Karpas-422 (cell line): ENCODE results near the gene PRR5. TPM values are rescaled to one million over a fixed set of nuclear protein-coding genes. Genes with fewer than 3 reads are reported as not detected.

Experiments
- DNase-seq: peaks from one replicate; pipeline ENCODE4 v3.0.0-alpha.2; 2015
- H2AFZ ChIP-seq: fragments of 200-600 bp; sonication (generic); 2 replicates; pipeline ENCODE4 v1.6.1; 2014; ENCODE audit warnings: antibody characterized with exemption, low read length, mixed read lengths
- H3K27ac ChIP-seq: fragments of 200-600 bp; sonication (generic); 2 replicates; pipeline ENCODE4 v1.5.1; 2014; ENCODE audit warnings: mild to moderate bottlenecking, low read length, moderate library complexity
- H3K27me3 ChIP-seq: fragments of 200-600 bp; sonication (generic); 2 replicates; pipeline ENCODE4 v1.6.1; 2014; ENCODE audit warnings: low read length, mixed read lengths
- H3K36me3 ChIP-seq: fragments of 200-600 bp; sonication (generic); 2 replicates; pipeline ENCODE4 v1.6.1; 2014; ENCODE audit warnings: low read length, mixed read lengths; ENCODE audit not compliant: insufficient read depth
- H3K4me1 ChIP-seq: fragments of 200-600 bp; sonication (generic); 2 replicates; pipeline ENCODE4 v1.6.1; 2014; ENCODE audit warnings: mild to moderate bottlenecking, low read length, mixed read lengths
- H3K4me2 ChIP-seq: fragments of 200-600 bp; sonication (generic); 2 replicates; pipeline ENCODE4 v1.6.1; 2014; ENCODE audit warnings: low read length, low read depth, mild to moderate bottlenecking; ENCODE audit not compliant: poor library complexity, severe bottlenecking
- H3K4me3 ChIP-seq: fragments of 200-600 bp; sonication (generic); 2 replicates; pipeline ENCODE4 v1.5.1; 2014; ENCODE audit warnings: mild to moderate bottlenecking, antibody characterized with exemption, low read length, mixed read lengths
- H3K79me2 ChIP-seq: fragments of 200-600 bp; sonication (generic); 2 replicates; pipeline ENCODE4 v1.6.1; 2014; ENCODE audit warnings: mild to moderate bottlenecking, low read length, mixed read lengths
- H3K9ac ChIP-seq: fragments of 200-600 bp; sonication (generic); 2 replicates; pipeline ENCODE4 v1.6.0; 2014; ENCODE audit warnings: low read length
- H3K9me2 ChIP-seq: fragments of 200-600 bp; sonication (generic), shearing (Covaris generic); replicated peaks from 2 replicates; pipeline ENCODE4 v1.6.0; 2014; ENCODE audit warnings: mild to moderate bottlenecking, low read length, moderate library complexity; ENCODE audit not compliant: insufficient read depth
- H3K9me3 ChIP-seq: fragments of 300-700, 200-600 bp; sonication (generic); 2 replicates; pipeline ENCODE4 v1.6.1; 2014; ENCODE audit warnings: low read length, mixed read lengths
- H4K20me1 ChIP-seq: fragments of 200-600 bp; sonication (generic); 2 replicates; pipeline ENCODE4 v1.6.1; 2014; ENCODE audit warnings: mild to moderate bottlenecking, antibody characterized with exemption, low read length, low read depth; ENCODE audit not compliant: insufficient read depth
- total RNA-seq: library from RNA; depleted of rRNA; stranded (reverse); fragments of >200 nt; shearing (Covaris generic); gene quantifications from 2 replicates; pipeline ENCODE4 v1.2.3, GENCODE V29; 2014; ENCODE audit warnings: low replicate concordance

Gene PRR5
- total RNA-seq, 1 experiment from 2014 or later, result not detected

DNA sequence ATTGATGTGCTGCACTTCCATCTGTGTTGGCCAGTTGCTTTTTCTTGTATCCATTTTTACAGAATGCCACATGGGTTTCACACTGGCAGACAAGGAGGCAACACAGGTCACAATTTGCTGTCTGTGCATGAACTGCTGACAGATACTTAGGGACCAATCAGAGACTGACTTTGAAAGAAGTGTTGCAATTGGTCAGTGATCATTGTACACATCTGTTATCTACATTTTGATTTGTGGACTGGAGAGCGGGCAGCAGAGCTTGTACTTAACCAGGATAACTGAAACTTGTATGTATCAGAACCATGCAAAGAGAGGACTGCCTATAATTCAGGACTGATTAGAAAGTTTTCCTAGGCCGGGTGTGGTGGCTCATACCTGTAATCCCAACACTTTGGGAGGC is 21.8 kb downstream of the PRR5 start:
- no peak overlapping the region for H3K9ac ChIP-seq
- H3K4me2 ChIP-seq, result no peak overlapping the region
- no peaks in the 10 kb centered on the region for H3K36me3 ChIP-seq

DNA sequence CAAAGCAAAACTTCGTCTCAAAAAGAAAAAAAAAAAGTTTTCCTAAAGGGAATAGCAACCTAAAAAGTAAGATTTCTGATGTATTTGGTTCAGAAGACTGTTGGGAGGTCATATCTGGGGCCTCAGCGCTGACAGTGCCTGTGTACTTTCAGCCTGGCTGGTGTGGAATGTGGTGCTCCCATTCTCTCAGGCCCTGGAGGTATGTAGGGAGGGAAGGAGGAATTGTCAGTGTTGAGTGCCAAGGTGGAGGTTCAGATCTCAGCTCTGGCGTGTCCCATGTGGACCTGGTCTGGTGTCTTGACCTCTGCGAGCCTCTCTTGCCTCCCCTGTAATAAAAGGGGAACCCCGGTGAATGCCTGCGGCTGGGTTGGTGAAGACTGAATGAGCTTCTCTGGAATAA is 22.4 kb downstream of the PRR5 start:
- no peaks in the 10 kb centered on the region for H3K36me3 ChIP-seq
- H3K9me3 ChIP-seq, result no peaks in the 10 kb centered on the region
- no peaks in the 10 kb centered on the region for H3K79me2 ChIP-seq
- H3K9me2 ChIP-seq, result no peaks in the 10 kb centered on the region
- peaks cover 5% of the 10 kb centered on the region; the same call in 1 of the 2 replicates for H3K4me1 ChIP-seq
- H3K27me3 ChIP-seq, result no peaks in the 10 kb centered on the region
- H3K9ac ChIP-seq, result no peak overlapping the region
- H2AFZ ChIP-seq, result no peak overlapping the region
- DNase-seq, result no peak
- H4K20me1 ChIP-seq, result no peaks in the 10 kb centered on the region
- H3K4me2 ChIP-seq, result no peak overlapping the region
- H3K4me3 ChIP-seq, result no peak overlapping the region
- H3K27ac ChIP-seq, result no peak overlapping the region

More for the DNA sequence above, 21.8 kb downstream of the PRR5 start:
- H3K79me2 ChIP-seq, result no peaks in the 10 kb centered on the region
- no peak overlapping the region for H3K27ac ChIP-seq
- no peaks in the 10 kb centered on the region for H3K27me3 ChIP-seq
- H3K4me1 ChIP-seq, result peaks cover 5% of the 10 kb centered on the region; the same call in 1 of the 2 replicates
- DNase-seq, result peak; percentile 90
- no peak overlapping the region for H3K4me3 ChIP-seq
- H3K9me3 ChIP-seq, result no peaks in the 10 kb centered on the region
- H4K20me1 ChIP-seq, result no peaks in the 10 kb centered on the region
- H3K9me2 ChIP-seq, result no peaks in the 10 kb centered on the region
- H2AFZ ChIP-seq, result no peak overlapping the region

DNA sequence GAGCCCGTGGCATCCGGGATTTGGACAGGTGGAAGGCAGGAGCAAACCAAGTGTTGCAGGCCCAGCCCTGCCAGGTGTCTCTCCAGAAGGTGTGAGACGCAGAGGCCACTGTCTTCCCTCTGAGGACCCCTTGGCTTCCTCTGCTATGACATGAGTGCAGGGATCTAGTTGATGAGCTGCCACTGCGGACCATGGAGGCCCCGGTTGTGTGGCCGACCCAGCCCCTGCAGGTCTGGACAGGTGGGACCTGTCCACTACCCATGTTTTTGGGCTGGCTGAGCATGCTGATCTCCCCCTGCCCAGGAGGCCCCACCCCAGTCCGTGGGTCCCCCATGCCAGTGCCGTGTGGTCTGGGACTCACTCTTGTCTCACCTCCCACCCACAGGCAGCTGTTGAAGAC is 22.9 kb downstream of the PRR5 start:
- Histone ChIP-seq H4K20me1 (no peaks in the 10 kb centered on the region), H3K36me3 (no peaks in the 10 kb centered on the region)

DNA sequence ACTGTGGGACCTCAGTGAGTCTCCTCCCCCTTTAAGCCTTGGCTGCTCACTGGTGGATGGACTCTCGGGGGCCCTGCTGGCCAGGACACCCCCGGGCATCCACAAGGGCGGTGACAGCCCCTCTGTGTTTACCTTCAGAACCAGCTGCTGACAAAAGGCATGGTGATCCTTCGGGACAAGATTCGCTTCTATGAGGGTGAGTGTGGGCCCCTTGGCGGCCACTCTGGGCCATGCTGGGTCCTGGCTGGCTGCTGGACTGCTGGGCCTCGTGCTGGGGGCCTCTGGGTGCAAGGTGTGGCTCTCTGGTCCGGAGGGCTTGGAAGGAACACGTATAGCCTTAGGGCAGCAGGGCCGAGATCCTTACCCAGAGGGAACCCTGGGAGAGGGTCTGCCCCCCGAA is 24.4 kb downstream of the PRR5 start:
- no peaks in the 10 kb centered on the region for H3K9me3 ChIP-seq
- H3K9ac ChIP-seq, result no peak overlapping the region
- H3K27ac ChIP-seq, result no peak overlapping the region
- H2AFZ ChIP-seq, result no peak overlapping the region
- no peaks in the 10 kb centered on the region for H3K36me3 ChIP-seq
- no peaks in the 10 kb centered on the region for H3K4me1 ChIP-seq
- H3K27me3 ChIP-seq, result no peaks in the 10 kb centered on the region
- no peak overlapping the region for H3K4me3 ChIP-seq
- no peak for DNase-seq
- no peaks in the 10 kb centered on the region for H3K79me2 ChIP-seq
- no peak overlapping the region for H3K4me2 ChIP-seq
- no peaks in the 10 kb centered on the region for H3K9me2 ChIP-seq
- no peaks in the 10 kb centered on the region for H4K20me1 ChIP-seq

More for the DNA sequence above, 22.9 kb downstream of the PRR5 start:
- Histone ChIP-seq H3K4me2 (no peak overlapping the region), H3K9me3 (no peaks in the 10 kb centered on the region), H3K4me1 (peaks cover 5% of the 10 kb centered on the region; the same call in 1 of the 2 replicates), H2AFZ (no peak overlapping the region), H3K27me3 (no peaks in the 10 kb centered on the region), H3K79me2 (no peaks in the 10 kb centered on the region), H3K9ac (no peak overlapping the region), H3K9me2 (no peaks in the 10 kb centered on the region), H3K27ac (no peak overlapping the region), H3K4me3 (no peak overlapping the region)
- DNase-seq, result no peak

DNA sequence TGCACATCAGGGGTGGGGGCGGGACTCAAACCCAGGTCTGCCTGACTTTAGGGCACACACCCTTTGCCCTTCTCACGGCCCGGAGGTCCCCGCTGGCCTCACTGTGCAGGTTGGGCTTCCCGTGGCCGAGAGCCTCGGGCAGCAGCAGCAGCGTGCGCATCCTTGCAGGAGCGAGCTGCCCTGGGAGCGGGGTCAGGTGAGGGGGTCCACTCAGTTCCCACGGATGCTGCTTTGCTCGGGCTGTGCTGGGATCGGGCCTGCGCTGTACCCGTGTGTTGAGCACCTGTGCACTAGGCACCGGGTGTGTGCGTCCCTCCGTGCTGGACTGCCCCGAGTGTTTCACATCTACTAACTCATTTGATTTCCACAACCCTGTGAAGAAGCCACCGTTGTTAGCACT is 25.1 kb downstream of the PRR5 start:
- H3K9ac ChIP-seq, result no peak overlapping the region
- H2AFZ ChIP-seq, result no peak overlapping the region
- no peaks in the 10 kb centered on the region for H3K9me2 ChIP-seq
- no peak overlapping the region for H3K4me2 ChIP-seq
- no peak overlapping the region for H3K4me3 ChIP-seq
- no peaks in the 10 kb centered on the region for H3K79me2 ChIP-seq
- no peaks in the 10 kb centered on the region for H3K9me3 ChIP-seq
- H3K4me1 ChIP-seq, result no peaks in the 10 kb centered on the region
- no peak for DNase-seq
- no peaks in the 10 kb centered on the region for H3K27me3 ChIP-seq
- no peak overlapping the region for H3K27ac ChIP-seq
- H4K20me1 ChIP-seq, result no peaks in the 10 kb centered on the region
- H3K36me3 ChIP-seq, result no peaks in the 10 kb centered on the region

DNA sequence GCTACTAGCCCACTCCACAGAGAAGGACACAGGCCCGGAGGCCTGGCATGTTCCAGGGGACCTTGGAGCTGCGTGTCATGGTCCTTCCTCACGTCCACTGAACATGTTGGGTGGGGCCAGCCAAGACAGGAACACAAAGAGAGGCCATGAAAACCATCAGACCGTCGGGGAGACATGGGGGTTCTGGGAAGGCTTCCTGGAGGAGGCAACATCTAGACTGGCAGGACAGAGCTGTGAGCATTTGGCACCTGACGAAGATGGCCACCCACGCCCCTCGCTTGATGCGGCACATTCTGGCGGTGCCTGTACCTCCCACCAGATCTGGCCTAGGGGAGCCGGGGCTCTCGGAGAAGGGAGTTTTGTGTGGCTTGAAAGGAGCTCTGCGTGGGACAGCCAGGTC is 25.7 kb downstream of the PRR5 start:
- Histone ChIP-seq H3K4me1 (no peaks in the 10 kb centered on the region), H3K27me3 (no peaks in the 10 kb centered on the region), H3K4me3 (no peak overlapping the region), H3K9me3 (no peaks in the 10 kb centered on the region), H3K79me2 (no peaks in the 10 kb centered on the region), H3K9me2 (no peaks in the 10 kb centered on the region), H4K20me1 (no peaks in the 10 kb centered on the region), H3K36me3 (no peaks in the 10 kb centered on the region), H3K4me2 (no peak overlapping the region), H3K27ac (no peak overlapping the region), H3K9ac (no peak overlapping the region), H2AFZ (no peak overlapping the region)
- DNase-seq, result no peak

DNA sequence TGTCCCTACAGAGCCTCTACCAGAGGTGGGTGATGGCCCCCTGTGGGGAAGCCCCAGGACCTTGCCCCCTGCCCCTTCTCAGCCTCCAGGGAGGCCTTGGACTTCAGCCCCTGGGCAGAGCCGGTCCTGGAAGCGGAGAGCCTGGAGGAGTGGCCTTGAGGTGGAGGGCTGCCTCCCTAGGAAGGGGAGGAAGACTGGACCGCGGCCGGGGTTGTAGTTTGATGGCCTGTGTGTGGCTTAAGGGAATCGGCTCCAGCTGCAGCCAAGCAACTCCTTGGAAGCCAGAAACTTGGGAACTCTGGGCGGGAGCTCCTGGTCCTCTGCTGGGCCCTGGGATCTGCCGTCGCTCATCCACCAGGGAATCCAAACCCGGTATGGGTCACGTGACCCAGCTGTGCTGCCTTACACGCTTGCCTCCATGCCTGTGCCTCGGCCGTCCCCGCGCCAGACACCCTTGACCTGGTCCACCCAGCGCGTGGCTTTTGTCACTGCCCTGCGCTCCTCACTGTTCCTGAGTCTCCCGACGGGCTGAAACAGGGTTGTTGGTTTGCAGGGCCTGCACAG is 26.8 kb downstream of the PRR5 start:
- H3K4me3 ChIP-seq, result no peak overlapping the region
- no peak overlapping the region for H2AFZ ChIP-seq
- no peaks in the 10 kb centered on the region for H3K9me3 ChIP-seq
- no peaks in the 10 kb centered on the region for H4K20me1 ChIP-seq
- H3K9me2 ChIP-seq, result no peaks in the 10 kb centered on the region
- no peaks in the 10 kb centered on the region for H3K79me2 ChIP-seq
- H3K4me2 ChIP-seq, result no peak overlapping the region
- no peaks in the 10 kb centered on the region for H3K36me3 ChIP-seq
- no peak overlapping the region for H3K9ac ChIP-seq
- DNase-seq, result no peak
- no peaks in the 10 kb centered on the region for H3K27me3 ChIP-seq
- H3K27ac ChIP-seq, result no peak overlapping the region
- H3K4me1 ChIP-seq, result no peaks in the 10 kb centered on the region

DNA sequence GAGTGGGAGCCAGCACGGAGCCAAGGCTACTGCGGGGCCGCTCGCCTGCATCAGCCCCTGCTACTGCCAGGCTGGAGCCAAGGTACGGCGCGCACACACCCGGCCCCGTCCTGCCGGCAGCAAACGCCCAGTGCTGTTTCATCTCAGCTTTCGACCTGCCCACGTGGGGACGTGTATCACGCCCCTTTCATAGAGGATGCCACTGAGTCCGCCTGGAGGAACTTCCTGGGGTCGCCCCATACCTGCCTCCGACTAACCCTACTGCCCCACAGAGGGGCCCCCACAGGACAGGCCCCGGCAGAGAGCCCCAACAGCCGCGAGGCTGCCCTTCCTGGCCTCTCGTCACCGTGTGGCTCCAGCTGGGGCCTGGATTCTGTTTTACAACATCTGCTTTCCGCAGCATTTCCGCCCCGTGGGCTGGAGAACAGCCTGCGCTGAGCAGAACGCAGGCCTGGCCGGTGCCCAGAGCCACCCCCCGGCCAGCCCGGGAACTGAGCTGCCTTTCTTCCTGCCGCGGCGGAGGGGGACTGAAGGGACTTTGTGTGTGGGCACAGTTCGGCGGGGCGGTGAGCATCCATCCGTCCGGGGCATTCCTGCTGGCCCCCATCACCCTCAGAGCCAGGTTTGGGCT is 27.5 kb downstream of the PRR5 start:
- Histone ChIP-seq H3K9me3 (no peaks in the 10 kb centered on the region), H2AFZ (no peak overlapping the region), H3K36me3 (no peaks in the 10 kb centered on the region), H4K20me1 (no peaks in the 10 kb centered on the region), H3K4me3 (no peak overlapping the region), H3K9ac (no peak overlapping the region), H3K27ac (no peak overlapping the region), H3K79me2 (no peaks in the 10 kb centered on the region), H3K27me3 (no peaks in the 10 kb centered on the region), H3K4me2 (no peak overlapping the region), H3K9me2 (no peaks in the 10 kb centered on the region), H3K4me1 (no peaks in the 10 kb centered on the region)
- DNase-seq, result no peak
